Measurements from ENCODE around the gene SEMA4A. TPM values are rescaled to one million over a fixed set of nuclear protein-coding genes. Genes with fewer than 3 reads are reported as not detected.

SEMA4A gene
- total RNA-seq, 3 donors from 2014 or later = 2.1 to 7.6 (median 5.5) TPM

GRCh38 chr1:156195853-156196252 is 42.5 kb downstream of the SEMA4A start:
- Histone ChIP-seq H3K9me3 (no peaks in the 10 kb centered on the region), H3K4me3 (no peak overlapping the region), H3K36me3 (ENCODE audit: low read depth) (no peaks in the 10 kb centered on the region), H3K4me1 (ENCODE audit: low read depth) (peaks cover 9% of the 10 kb centered on the region)
- TF ChIP-seq, protein P1, sequence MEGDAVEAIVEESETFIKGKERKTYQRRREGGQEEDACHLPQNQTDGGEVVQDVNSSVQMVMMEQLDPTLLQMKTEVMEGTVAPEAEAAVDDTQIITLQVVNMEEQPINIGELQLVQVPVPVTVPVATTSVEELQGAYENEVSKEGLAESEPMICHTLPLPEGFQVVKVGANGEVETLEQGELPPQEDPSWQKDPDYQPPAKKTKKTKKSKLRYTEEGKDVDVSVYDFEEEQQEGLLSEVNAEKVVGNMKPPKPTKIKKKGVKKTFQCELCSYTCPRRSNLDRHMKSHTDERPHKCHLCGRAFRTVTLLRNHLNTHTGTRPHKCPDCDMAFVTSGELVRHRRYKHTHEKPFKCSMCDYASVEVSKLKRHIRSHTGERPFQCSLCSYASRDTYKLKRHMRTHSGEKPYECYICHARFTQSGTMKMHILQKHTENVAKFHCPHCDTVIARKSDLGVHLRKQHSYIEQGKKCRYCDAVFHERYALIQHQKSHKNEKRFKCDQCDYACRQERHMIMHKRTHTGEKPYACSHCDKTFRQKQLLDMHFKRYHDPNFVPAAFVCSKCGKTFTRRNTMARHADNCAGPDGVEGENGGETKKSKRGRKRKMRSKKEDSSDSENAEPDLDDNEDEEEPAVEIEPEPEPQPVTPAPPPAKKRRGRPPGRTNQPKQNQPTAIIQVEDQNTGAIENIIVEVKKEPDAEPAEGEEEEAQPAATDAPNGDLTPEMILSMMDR (IDR thresholded peaks at IDR 0.05) = no peak
- intact Hi-C loops (cut with DNase I, micrococcal nuclease) = no loop called here
- ATAC-seq (no peak), DNase-seq (no peak)

DNA sequence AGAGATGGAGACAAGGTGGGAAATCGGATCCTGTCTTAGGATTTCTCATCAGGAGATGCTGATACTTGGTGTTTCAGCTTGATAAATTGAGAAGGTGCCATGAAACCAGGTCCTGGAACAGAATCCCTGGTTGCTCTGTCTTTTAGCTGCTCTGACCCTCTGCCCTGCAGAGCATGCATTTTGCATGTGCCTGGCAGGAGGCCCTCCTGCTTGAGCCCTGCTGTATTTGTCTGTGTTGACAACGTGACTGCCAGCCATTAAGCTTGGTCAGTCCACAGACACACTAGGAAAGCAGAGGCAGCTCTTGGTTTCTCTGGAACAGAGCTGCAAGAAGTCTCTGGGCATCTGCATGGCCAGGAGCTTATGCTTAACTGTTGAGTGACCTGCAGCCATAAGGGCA is 43.1 kb downstream of the SEMA4A start:
- intact Hi-C loops (cut with DNase I, micrococcal nuclease) = no loop called here
- TF ChIP-seq, protein P1 (IDR thresholded peaks at IDR 0.05) = no peak
- H3K4me1 ChIP-seq (ENCODE audit: low read depth) = peaks cover 9% of the 10 kb centered on the region
- H3K4me3 ChIP-seq = no peak overlapping the region
- H3K36me3 ChIP-seq (ENCODE audit: low read depth) = no peaks in the 10 kb centered on the region
- H3K9me3 ChIP-seq = no peaks in the 10 kb centered on the region
- DNase-seq (no peak), ATAC-seq (no peak)

- Histone ChIP-seq H3K36me3 (ENCODE audit: low read depth) (no peaks in the 10 kb centered on the region), H3K4me3 (no peak overlapping the region), H3K9me3 (no peaks in the 10 kb centered on the region), H3K4me1 (ENCODE audit: low read depth) (peaks cover 9% of the 10 kb centered on the region)
- intact Hi-C loops (cut with DNase I, micrococcal nuclease) = no loop called here
- DNase-seq (no peak), ATAC-seq (no peak)
- TF ChIP-seq, protein P1 (IDR thresholded peaks at IDR 0.05) = no peak
These were observed 45.5 kb downstream of the SEMA4A start for GRCh38 chr1:156198831-156199349.

GRCh38 chr1:156200044-156200443 is 46.7 kb downstream of the SEMA4A start:
- ATAC-seq (no peak), DNase-seq (no peak)
- intact Hi-C loops (cut with DNase I, micrococcal nuclease) = no loop called here

DNA sequence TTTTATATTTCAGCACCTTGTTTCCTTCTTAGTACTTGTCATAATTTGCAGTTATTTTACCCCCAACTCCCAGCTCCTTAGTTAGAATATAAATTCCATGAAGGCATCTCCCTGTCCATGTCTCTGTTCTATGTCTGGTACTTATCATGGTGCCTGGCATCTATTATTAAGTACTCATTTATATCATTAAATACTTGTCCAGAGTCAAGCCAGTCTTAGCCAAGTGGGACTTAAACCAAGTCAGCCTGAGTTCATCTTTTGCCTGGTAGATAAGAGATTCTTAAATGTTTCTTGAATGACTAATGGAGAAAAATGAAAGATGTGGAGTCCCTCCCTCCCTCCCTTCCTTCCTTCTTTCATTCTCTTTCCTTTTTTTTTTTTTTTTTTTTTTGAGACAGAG is 49.9 kb downstream of the SEMA4A start:
- no peaks in the 10 kb centered on the region for H3K4me1 ChIP-seq (ENCODE audit: low read depth)

More at GRCh38 chr1:156200044-156200443, 46.7 kb downstream of the SEMA4A start:
- Histone ChIP-seq H3K36me3 (ENCODE audit: low read depth) (no peaks in the 10 kb centered on the region), H3K4me3 (no peak overlapping the region), H3K9me3 (no peaks in the 10 kb centered on the region), H3K4me1 (ENCODE audit: low read depth) (peaks cover 2% of the 10 kb centered on the region)
- TF ChIP-seq, protein P1 (IDR thresholded peaks at IDR 0.05) = no peak

More for the DNA sequence above, 49.9 kb downstream of the SEMA4A start:
- TF ChIP-seq, protein P1 (IDR thresholded peaks at IDR 0.05) = no peak
- DNase-seq (no peak), ATAC-seq (no peak)
- no peaks in the 10 kb centered on the region for H3K9me3 ChIP-seq
- H3K4me3 ChIP-seq = no peak overlapping the region
- H3K36me3 ChIP-seq (ENCODE audit: low read depth) = no peaks in the 10 kb centered on the region
- intact Hi-C loops (cut with DNase I, micrococcal nuclease) = no loop called here
